NCI-H1092 treated with DMSO at 0.1 percent for 48 hours (cell line): ENCODE data around the gene SMYD3.
"Not testable (repeated sequence)": the region's sequence is repeated elsewhere in the genome, so short reads cannot be mapped to it uniquely, and the experiment has no call there.

ENCODE experiments used
- DNase-seq: peaks from one replicate; lab custom pipeline; 2025; lab: John Stamatoyannopoulos, UW

The SMYD3 gene

DNA sequence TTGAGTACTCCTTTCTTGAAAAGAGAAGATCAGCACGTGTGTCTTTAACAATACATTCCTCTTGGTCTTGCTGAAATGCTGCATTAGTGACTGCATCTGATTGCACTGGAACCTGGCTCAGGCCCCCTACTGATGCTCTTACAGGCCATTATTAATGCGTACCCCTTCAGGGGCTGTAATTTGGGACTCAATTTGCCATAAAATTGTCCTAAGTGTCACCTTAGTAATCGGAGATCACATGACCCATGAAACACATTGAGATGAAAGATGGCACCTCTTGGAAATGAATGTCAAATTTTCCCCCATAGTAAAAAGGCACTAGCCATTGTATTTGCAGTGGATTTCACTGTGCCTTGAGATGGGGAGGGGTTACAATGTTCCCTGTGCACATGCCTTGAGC, 789.0 kb downstream of the SMYD3 start:
- DNase-seq = no peak

GRCh38 chr1:245717611-245718010, 789.5 kb downstream of the SMYD3 start:
- DNase-seq = no peak

DNA sequence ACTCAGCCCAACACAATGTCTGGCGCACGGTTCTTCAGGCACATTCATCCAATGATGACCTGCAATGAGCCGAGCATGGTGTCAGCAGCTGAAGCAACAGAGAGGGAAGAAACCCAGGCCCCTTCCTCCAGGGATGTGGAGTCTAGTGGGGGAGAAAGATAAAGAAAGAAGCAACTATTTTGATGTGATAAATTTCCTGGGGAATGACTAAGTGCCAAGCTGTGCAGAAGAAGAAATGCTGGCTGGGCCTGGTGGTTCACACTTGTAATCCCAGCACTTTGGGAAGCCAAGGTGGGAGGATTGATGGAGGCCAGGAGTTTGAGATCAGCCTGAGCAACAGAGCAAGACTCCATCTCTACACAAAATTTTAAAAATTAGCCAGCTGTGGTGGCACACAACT, 790.5 kb downstream of the SMYD3 start:
- no peak for DNase-seq

- DNase-seq = no peak
Observed at GRCh38 chr1:245715970-245716369, 791.1 kb downstream of the SMYD3 start.

- DNase-seq = no peak
Observed at GRCh38 chr1:245715291-245715701, 791.8 kb downstream of the SMYD3 start.

DNA sequence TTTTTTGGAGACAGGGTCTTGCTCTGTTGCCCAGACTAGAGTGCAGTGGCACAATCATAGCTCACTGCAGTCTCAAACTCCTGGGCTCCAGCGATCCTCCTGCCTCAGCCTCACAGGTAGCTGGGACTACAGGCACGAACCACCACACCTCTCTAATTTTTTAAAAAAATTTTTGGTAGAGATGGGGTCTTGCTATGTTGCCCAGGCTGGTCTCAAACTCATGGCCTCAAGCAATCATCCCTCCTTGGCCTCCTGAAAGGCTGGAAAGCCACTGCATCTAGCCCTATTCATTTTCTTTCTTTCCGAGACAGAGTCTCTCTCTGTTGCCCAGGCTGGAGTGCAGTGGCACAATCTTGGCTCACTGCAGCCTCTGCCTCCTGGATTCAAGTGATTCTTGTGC, 793.1 kb downstream of the SMYD3 start:
- DNase-seq = not testable (repeated sequence)

DNA sequence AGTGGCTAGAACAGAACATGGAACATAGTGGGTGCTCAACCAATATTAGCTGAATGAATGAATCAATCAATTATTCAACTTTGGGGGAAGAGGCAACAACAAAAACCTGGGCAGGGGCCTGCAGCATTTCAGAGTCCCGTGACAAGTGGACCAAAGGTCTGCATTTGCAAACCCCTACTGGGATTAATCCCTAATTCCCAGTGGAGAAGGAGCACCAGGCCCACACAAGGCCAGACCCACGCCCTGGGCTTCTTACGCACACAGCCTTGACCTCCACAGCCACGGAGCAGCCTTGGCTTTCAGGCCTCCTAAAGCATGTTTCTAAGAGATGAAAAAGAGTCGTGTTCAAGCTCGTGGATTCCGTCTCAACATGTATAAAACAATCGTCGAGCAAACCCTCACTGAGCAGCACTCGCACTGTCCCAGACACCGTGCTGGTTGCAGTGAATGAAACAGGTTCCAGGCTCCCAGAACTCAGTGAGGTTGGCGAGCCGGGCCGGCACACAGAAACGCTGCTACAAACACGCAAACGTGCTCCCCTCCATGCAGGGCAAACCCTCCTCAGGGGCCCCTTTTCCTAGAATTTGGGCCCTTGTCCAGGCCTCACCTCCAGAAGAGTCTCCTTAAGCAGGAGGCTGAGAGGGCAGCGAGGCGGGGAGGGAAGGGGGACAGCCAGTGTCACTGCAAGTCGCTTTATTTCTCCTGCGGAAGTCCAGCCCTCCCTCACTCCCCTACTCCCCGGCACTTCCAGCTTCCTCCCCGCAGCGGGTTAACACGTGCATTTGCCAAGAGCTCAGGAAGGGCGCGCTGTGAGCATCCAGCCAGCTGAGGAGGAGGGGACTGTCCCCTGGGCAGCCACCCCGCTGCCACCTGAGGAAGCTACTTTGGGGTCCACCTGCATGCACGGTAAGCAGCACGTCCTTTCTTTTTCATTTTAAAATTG, 795.8 kb downstream of the SMYD3 start:
- DNase-seq = no peak

- no peak for DNase-seq
Observed at GRCh38 chr1:245707941-245708340, 799.1 kb downstream of the SMYD3 start.

GRCh38 chr1:245704765-245705164, 802.3 kb downstream of the SMYD3 start:
- DNase-seq = no peak

DNA sequence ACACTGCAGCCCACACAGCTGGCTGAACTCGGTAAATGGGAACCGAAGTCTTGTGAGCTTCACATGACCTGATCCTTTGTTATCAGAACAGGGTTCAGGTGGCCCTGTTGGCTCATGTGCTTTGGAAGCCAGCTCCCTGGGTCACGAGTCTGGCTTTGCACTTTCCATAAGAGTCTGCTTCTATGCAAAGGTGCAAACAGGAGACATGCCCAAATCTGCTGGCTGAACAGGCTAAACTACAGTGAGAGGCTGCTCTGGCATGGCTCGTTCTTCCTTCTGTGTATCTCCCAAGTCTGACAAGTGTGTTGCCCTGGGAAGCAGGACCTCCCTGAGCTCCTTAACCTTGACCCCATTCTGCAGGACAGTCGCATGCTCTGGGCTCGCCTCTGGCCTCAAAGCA, 802.7 kb downstream of the SMYD3 start:
- no peak for DNase-seq

DNA sequence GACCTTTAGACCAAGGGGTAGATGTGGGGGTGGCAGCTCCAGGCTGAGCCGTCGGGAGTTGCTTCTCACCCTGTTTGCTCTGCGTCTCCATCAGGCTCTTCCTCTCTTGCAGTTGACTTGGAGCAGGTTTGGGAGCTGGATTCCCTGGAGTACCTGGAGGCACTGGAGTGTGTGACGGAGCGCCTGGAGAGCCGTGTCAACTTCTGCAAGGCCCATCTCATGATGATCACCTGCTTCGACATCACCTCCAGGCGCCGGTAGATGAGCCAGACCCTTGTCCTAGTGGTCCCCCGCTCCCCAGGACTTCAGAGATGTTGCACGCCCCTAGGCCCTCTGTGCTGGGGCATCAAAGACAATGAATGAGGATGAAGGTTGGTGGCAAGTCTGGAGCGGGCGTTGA, 804.7 kb downstream of the SMYD3 start:
- no peak for DNase-seq

GRCh38 chr1:245701631-245702030, 805.4 kb downstream of the SMYD3 start:
- no peak for DNase-seq

- DNase-seq = no peak
Observed at GRCh38 chr1:245700631-245701030, 806.4 kb downstream of the SMYD3 start.
